OCI-LY1 (cell line): ENCODE results near the gene CEP126.

Experiments
- EZH2 ChIP-seq: fragments of 200-600 bp; sonication (generic), shearing (Covaris generic); IDR thresholded peaks from 2 replicates; pipeline ENCODE4 v1.8.0; 2017; ENCODE audit warnings: borderline replicate concordance, mixed run types, mild to moderate bottlenecking, antibody characterized with exemption, low read length, moderate library complexity, mixed read lengths
- TF ChIP-seq, protein P1 (sequence below): fragments of 200-600 bp; sonication (generic), shearing (Covaris generic); IDR thresholded peaks from 2 replicates; pipeline ENCODE4 v1.5.1; 2017; ENCODE audit warnings: mild to moderate bottlenecking, antibody characterized with exemption, low read length, moderate library complexity, mixed read lengths

DNA sequence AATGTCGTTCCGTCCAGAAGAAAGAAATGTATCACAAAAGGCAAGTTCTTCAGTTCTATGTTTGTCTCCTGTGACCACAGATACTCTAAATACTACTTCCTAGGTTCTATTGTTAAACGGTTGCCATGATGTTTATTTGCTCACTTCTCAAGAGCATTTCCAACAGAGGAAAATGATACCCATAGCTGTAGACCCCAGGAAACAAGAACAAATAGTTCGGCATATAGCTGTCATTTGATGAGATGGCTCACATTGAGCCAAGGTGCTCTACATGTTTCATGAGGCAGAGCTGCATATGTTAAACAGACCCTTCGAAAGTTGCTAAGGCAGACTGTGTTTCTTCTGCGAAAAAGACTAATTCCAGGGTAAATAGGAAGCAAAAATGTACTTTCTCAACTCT, 16.9 kb downstream of the CEP126 start:
- TF ChIP-seq, protein P1, sequence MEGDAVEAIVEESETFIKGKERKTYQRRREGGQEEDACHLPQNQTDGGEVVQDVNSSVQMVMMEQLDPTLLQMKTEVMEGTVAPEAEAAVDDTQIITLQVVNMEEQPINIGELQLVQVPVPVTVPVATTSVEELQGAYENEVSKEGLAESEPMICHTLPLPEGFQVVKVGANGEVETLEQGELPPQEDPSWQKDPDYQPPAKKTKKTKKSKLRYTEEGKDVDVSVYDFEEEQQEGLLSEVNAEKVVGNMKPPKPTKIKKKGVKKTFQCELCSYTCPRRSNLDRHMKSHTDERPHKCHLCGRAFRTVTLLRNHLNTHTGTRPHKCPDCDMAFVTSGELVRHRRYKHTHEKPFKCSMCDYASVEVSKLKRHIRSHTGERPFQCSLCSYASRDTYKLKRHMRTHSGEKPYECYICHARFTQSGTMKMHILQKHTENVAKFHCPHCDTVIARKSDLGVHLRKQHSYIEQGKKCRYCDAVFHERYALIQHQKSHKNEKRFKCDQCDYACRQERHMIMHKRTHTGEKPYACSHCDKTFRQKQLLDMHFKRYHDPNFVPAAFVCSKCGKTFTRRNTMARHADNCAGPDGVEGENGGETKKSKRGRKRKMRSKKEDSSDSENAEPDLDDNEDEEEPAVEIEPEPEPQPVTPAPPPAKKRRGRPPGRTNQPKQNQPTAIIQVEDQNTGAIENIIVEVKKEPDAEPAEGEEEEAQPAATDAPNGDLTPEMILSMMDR: no peak
- no peak for TF ChIP-seq EZH2
